ENCODE data around the gene SCAANT1.

Gene SCAANT1

GRCh38 chr3:63905731-63906620 is 6.2 kb downstream of the SCAANT1 start:
- Mint-ChIP-seq H3K9me3 (no peaks in the 10 kb centered on the region), H3K27ac (no peak overlapping the region), H3K27me3 (no peaks in the 10 kb centered on the region), H3K36me3 (ENCODE audit: low read depth) (peaks cover 52% of the 10 kb centered on the region), H3K4me1 (ENCODE audit: low read depth) (peaks cover 38% of the 10 kb centered on the region), H3K4me3 (no peak overlapping the region)
- intact Hi-C loops (cut with micrococcal nuclease), result no loop called here

- no peaks in the 10 kb centered on the region for H3K27me3 Mint-ChIP-seq
- intact Hi-C loops (cut with micrococcal nuclease), result no loop called here
- H3K27ac Mint-ChIP-seq, result peak overlapping the region; percentile 14
- peaks cover 31% of the 10 kb centered on the region for H3K4me1 Mint-ChIP-seq (ENCODE audit: low read depth)
- H3K36me3 Mint-ChIP-seq (ENCODE audit: low read depth), result peaks cover 63% of the 10 kb centered on the region
- H3K4me3 Mint-ChIP-seq, result no peak overlapping the region
- no peaks in the 10 kb centered on the region for H3K9me3 Mint-ChIP-seq
Observed at GRCh38 chr3:63900459-63900858, 11.7 kb downstream of the SCAANT1 start.

- intact Hi-C loops (cut with micrococcal nuclease), result no loop called here
- Mint-ChIP-seq H3K36me3 (ENCODE audit: low read depth) (peaks cover 58% of the 10 kb centered on the region), H3K4me3 (no peak overlapping the region), H3K9me3 (no peaks in the 10 kb centered on the region), H3K27me3 (no peaks in the 10 kb centered on the region), H3K4me1 (ENCODE audit: low read depth) (peaks cover 33% of the 10 kb centered on the region), H3K27ac (peak overlapping the region; percentile 14)
Observed at GRCh38 chr3:63900010-63900409, 12.2 kb downstream of the SCAANT1 start.

GRCh38 chr3:63896332-63897030 is 15.7 kb downstream of the SCAANT1 start:
- peaks cover 41% of the 10 kb centered on the region for H3K4me1 Mint-ChIP-seq (ENCODE audit: low read depth)
- H3K27ac Mint-ChIP-seq, result no peak overlapping the region
- no peak overlapping the region for H3K4me3 Mint-ChIP-seq
- no peaks in the 10 kb centered on the region for H3K9me3 Mint-ChIP-seq
- intact Hi-C loops (cut with micrococcal nuclease), result no loop called here
- no peaks in the 10 kb centered on the region for H3K27me3 Mint-ChIP-seq
- peaks cover 48% of the 10 kb centered on the region for H3K36me3 Mint-ChIP-seq (ENCODE audit: low read depth)

GRCh38 chr3:63895422-63896189 is 16.6 kb downstream of the SCAANT1 start:
- peaks cover 34% of the 10 kb centered on the region for H3K4me1 Mint-ChIP-seq (ENCODE audit: low read depth)
- peak overlapping the region; percentile 11 for H3K27ac Mint-ChIP-seq
- no peaks in the 10 kb centered on the region for H3K27me3 Mint-ChIP-seq
- H3K4me3 Mint-ChIP-seq, result no peak overlapping the region
- no peaks in the 10 kb centered on the region for H3K9me3 Mint-ChIP-seq
- peaks cover 44% of the 10 kb centered on the region for H3K36me3 Mint-ChIP-seq (ENCODE audit: low read depth)
- intact Hi-C loops (cut with micrococcal nuclease), result no loop called here

GRCh38 chr3:63892773-63893352 is 19.3 kb downstream of the SCAANT1 start:
- H3K27me3 Mint-ChIP-seq, result no peaks in the 10 kb centered on the region
- no peaks in the 10 kb centered on the region for H3K9me3 Mint-ChIP-seq
- no peak overlapping the region for H3K27ac Mint-ChIP-seq
- no peak overlapping the region for H3K4me3 Mint-ChIP-seq
- peaks cover 24% of the 10 kb centered on the region for H3K4me1 Mint-ChIP-seq (ENCODE audit: low read depth)
- intact Hi-C loops (cut with micrococcal nuclease), result no loop called here
- peaks cover 19% of the 10 kb centered on the region for H3K36me3 Mint-ChIP-seq (ENCODE audit: low read depth)

GRCh38 chr3:63891518-63891917 is 20.7 kb downstream of the SCAANT1 start:
- Mint-ChIP-seq H3K4me1 (ENCODE audit: low read depth) (peaks cover 24% of the 10 kb centered on the region), H3K9me3 (no peaks in the 10 kb centered on the region), H3K36me3 (ENCODE audit: low read depth) (peaks cover 14% of the 10 kb centered on the region), H3K27ac (no peak overlapping the region), H3K4me3 (no peak overlapping the region), H3K27me3 (no peaks in the 10 kb centered on the region)
- intact Hi-C loops (cut with micrococcal nuclease), result no loop called here

GRCh38 chr3:63886858-63887257 is 25.3 kb downstream of the SCAANT1 start:
- intact Hi-C loops (cut with micrococcal nuclease), result no loop called here
- peaks cover 7% of the 10 kb centered on the region for H3K4me1 Mint-ChIP-seq (ENCODE audit: low read depth)
- H3K27ac Mint-ChIP-seq, result no peak overlapping the region

GRCh38 chr3:63880653-63881052 is 31.5 kb downstream of the SCAANT1 start:
- H3K36me3 Mint-ChIP-seq (ENCODE audit: low read depth), result peaks cover 9% of the 10 kb centered on the region
- no peak overlapping the region for H3K4me3 Mint-ChIP-seq
- H3K27me3 Mint-ChIP-seq, result no peaks in the 10 kb centered on the region
- H3K4me1 Mint-ChIP-seq (ENCODE audit: low read depth), result peaks cover 9% of the 10 kb centered on the region
- peak overlapping the region; percentile 3 for H3K27ac Mint-ChIP-seq
- intact Hi-C loops (cut with micrococcal nuclease), result no loop called here
- H3K9me3 Mint-ChIP-seq, result no peaks in the 10 kb centered on the region

More at GRCh38 chr3:63886858-63887257, 25.3 kb downstream of the SCAANT1 start:
- peaks cover 17% of the 10 kb centered on the region for H3K36me3 Mint-ChIP-seq (ENCODE audit: low read depth)
- no peaks in the 10 kb centered on the region for H3K27me3 Mint-ChIP-seq
- no peaks in the 10 kb centered on the region for H3K9me3 Mint-ChIP-seq
- no peak overlapping the region for H3K4me3 Mint-ChIP-seq

GRCh38 chr3:63878394-63879060 is 33.7 kb downstream of the SCAANT1 start:
- Mint-ChIP-seq H3K27me3 (no peaks in the 10 kb centered on the region), H3K9me3 (no peaks in the 10 kb centered on the region)

GRCh38 chr3:63877737-63878393 is 34.3 kb downstream of the SCAANT1 start:
- Mint-ChIP-seq H3K9me3 (no peaks in the 10 kb centered on the region), H3K27me3 (no peaks in the 10 kb centered on the region), H3K4me1 (ENCODE audit: low read depth) (peaks cover 20% of the 10 kb centered on the region), H3K4me3 (no peak overlapping the region), H3K27ac (no peak overlapping the region), H3K36me3 (ENCODE audit: low read depth) (no peaks in the 10 kb centered on the region)
- intact Hi-C loops (cut with micrococcal nuclease), result no loop called here

More at GRCh38 chr3:63878394-63879060, 33.7 kb downstream of the SCAANT1 start:
- Mint-ChIP-seq H3K4me3 (no peak overlapping the region), H3K27ac (no peak overlapping the region), H3K4me1 (ENCODE audit: low read depth) (peaks cover 19% of the 10 kb centered on the region), H3K36me3 (ENCODE audit: low read depth) (no peaks in the 10 kb centered on the region)
- intact Hi-C loops (cut with micrococcal nuclease), result no loop called here

GRCh38 chr3:63876260-63876659 is 35.9 kb downstream of the SCAANT1 start:
- Mint-ChIP-seq H3K4me3 (no peak overlapping the region), H3K4me1 (ENCODE audit: low read depth) (peaks cover 20% of the 10 kb centered on the region), H3K27me3 (no peaks in the 10 kb centered on the region), H3K36me3 (ENCODE audit: low read depth) (no peaks in the 10 kb centered on the region), H3K9me3 (no peaks in the 10 kb centered on the region), H3K27ac (no peak overlapping the region)
- intact Hi-C loops (cut with micrococcal nuclease), result no loop called here

GRCh38 chr3:63875510-63875909 is 36.7 kb downstream of the SCAANT1 start:
- Mint-ChIP-seq H3K4me3 (no peak overlapping the region), H3K36me3 (ENCODE audit: low read depth) (no peaks in the 10 kb centered on the region), H3K4me1 (ENCODE audit: low read depth) (peaks cover 23% of the 10 kb centered on the region), H3K27ac (no peak overlapping the region), H3K27me3 (no peaks in the 10 kb centered on the region), H3K9me3 (no peaks in the 10 kb centered on the region)
- intact Hi-C loops (cut with micrococcal nuclease), result no loop called here
